SK-N-SH treated with all-trans-retinoic acid at 6 μM for 48 hours (cell line): ENCODE results near the gene YOD1.

Experiments used
- ARNTL ChIP-seq: fragments of 450-650 bp; formaldehyde crosslinking; IDR thresholded peaks from 2 replicates; pipeline ENCODE4 v1.5.0; 2020; ENCODE audit warnings: low read depth, mild to moderate bottlenecking, moderate library complexity, borderline replicate concordance
- OSR1 ChIP-seq: fragments of 250-450 bp; sonication (Bioruptor Pico); IDR thresholded peaks from 2 replicates; pipeline ENCODE4 v1.8.0; 2022; ENCODE audit warnings: moderate library complexity, mild to moderate bottlenecking, inconsistent platforms
- RARB ChIP-seq: fragments of 250-450 bp; sonication (Bioruptor Pico); IDR thresholded peaks from 2 replicates; pipeline ENCODE4 v1.8.0; 2021; ENCODE audit warnings: mild to moderate bottlenecking, moderate library complexity

- no peak for TF ChIP-seq ARNTL (CRISPR knock-in tag)
- TF ChIP-seq OSR1 (CRISPR knock-in tag): no peak
- no peak for TF ChIP-seq RARB (CRISPR knock-in tag)
These were observed 19.3 kb downstream of the YOD1 start for GRCh38 chr1:207031632-207032264.
